OCI-LY3 (cell line): ENCODE results near the gene SDR9C7.
"Not testable (repeated sequence)": the region's sequence is repeated elsewhere in the genome, so short reads cannot be mapped to it uniquely, and the experiment has no call there.

Experiments used
- H2AFZ ChIP-seq: fragments of 200-600, 300-600 bp; shearing (Covaris generic); 2 replicates; pipeline ENCODE4 v1.6.0; 2014; ENCODE audit warnings: antibody characterized with exemption, low read depth, low read length
- H3K27ac ChIP-seq: fragments of 200-600, 300-600 bp; sonication (generic); 2 replicates; pipeline ENCODE4 v1.5.1; 2014; ENCODE audit warnings: mild to moderate bottlenecking, low read length, moderate library complexity, mixed read lengths
- H3K27me3 ChIP-seq: fragments of 200-600, 300-600 bp; sonication (generic); 2 replicates; pipeline ENCODE4 v1.6.1; 2014; ENCODE audit warnings: low read depth, low read length, mixed read lengths
- H3K36me3 ChIP-seq: fragments of 200-600, 300-600 bp; sonication (generic); replicated peaks from 2 replicates; pipeline ENCODE3; 2014; ENCODE audit warnings: low read depth, low read length, mixed read lengths
- H3K4me1 ChIP-seq: fragments of 300-600, 200-600 bp; sonication (generic); 2 replicates; pipeline ENCODE4 v1.6.1; 2014; ENCODE audit warnings: low read length, mixed read lengths
- H3K4me2 ChIP-seq: fragments of 200-600, 300-600 bp; sonication (generic); 2 replicates; pipeline ENCODE4 v1.6.1; 2014; ENCODE audit warnings: low read length, mixed read lengths
- H3K4me3 ChIP-seq: fragments of 300-600, 200-600 bp; sonication (generic); 2 replicates; pipeline ENCODE4 v1.5.1; 2014; ENCODE audit warnings: antibody characterized with exemption, mild to moderate bottlenecking, low read length, moderate library complexity
- H3K79me2 ChIP-seq: fragments of 300-600, 200-600 bp; shearing (Covaris generic); 2 replicates; pipeline ENCODE4 v1.6.1; 2014; ENCODE audit warnings: mild to moderate bottlenecking, low read length, mixed read lengths
- H3K9ac ChIP-seq: fragments of 300-600, 200-600 bp; shearing (Covaris generic); 2 replicates; pipeline ENCODE4 v1.6.0; 2014; ENCODE audit warnings: mild to moderate bottlenecking, low read length, moderate library complexity
- H3K9me3 ChIP-seq: fragments of 200-600, 300-600 bp; shearing (Covaris generic); 2 replicates; pipeline ENCODE4 v1.6.1; 2014; ENCODE audit warnings: low read length, mixed read lengths; ENCODE audit not compliant: insufficient read depth
- H4K20me1 ChIP-seq: fragments of 200-600, 300-600 bp; sonication (generic); 2 replicates; pipeline ENCODE4 v1.6.1; 2016; ENCODE audit warnings: low read length, mixed read lengths; ENCODE audit not compliant: insufficient read depth
- CTCF ChIP-seq: fragments of 200-600, 300-600 bp; sonication (generic); IDR thresholded peaks from 2 replicates; pipeline ENCODE4 v1.5.1; 2014; ENCODE audit warnings: antibody characterized with exemption, low read length, low read depth
- EZH2phosphoT487 ChIP-seq: fragments of 200-600 bp; shearing (Covaris generic); IDR thresholded peaks from 2 replicates; pipeline ENCODE4 v1.6.1; 2018; ENCODE audit warnings: antibody characterized with exemption, mixed run types, low read depth

SDR9C7 gene

GRCh38 chr12:56916296-56916995 is 17.8 kb downstream of the SDR9C7 start:
- H3K4me3 ChIP-seq: no peak overlapping the region
- H3K36me3 ChIP-seq: no peaks in the 10 kb centered on the region
- H3K9me3 ChIP-seq: no peaks in the 10 kb centered on the region
- no peak overlapping the region for H3K9ac ChIP-seq
- H3K79me2 ChIP-seq: no peaks in the 10 kb centered on the region
- TF ChIP-seq CTCF (no peak), EZH2phosphoT487 (no peak)
- no peak overlapping the region for H3K27ac ChIP-seq
- no peaks in the 10 kb centered on the region for H3K4me1 ChIP-seq
- no peaks in the 10 kb centered on the region for H4K20me1 ChIP-seq
- H3K4me2 ChIP-seq: no peak overlapping the region
- H3K27me3 ChIP-seq: no peaks in the 10 kb centered on the region
- no peak overlapping the region for H2AFZ ChIP-seq

- Histone ChIP-seq H3K27me3 (no peaks in the 10 kb centered on the region), H4K20me1 (no peaks in the 10 kb centered on the region), H3K9me3 (no peaks in the 10 kb centered on the region), H3K4me2 (no peak overlapping the region), H3K27ac (no peak overlapping the region), H3K4me1 (no peaks in the 10 kb centered on the region), H2AFZ (no peak overlapping the region), H3K79me2 (no peaks in the 10 kb centered on the region), H3K4me3 (no peak overlapping the region), H3K36me3 (no peaks in the 10 kb centered on the region), H3K9ac (no peak overlapping the region)
- no peak for TF ChIP-seq EZH2phosphoT487
- TF ChIP-seq CTCF: no peak
These were observed 19.5 kb downstream of the SDR9C7 start for GRCh38 chr12:56914724-56915123.

GRCh38 chr12:56914256-56914655 is 20.0 kb downstream of the SDR9C7 start:
- no peaks in the 10 kb centered on the region for H3K36me3 ChIP-seq
- H2AFZ ChIP-seq: no peak overlapping the region
- no peak overlapping the region for H3K4me2 ChIP-seq
- H3K4me3 ChIP-seq: no peak overlapping the region
- H3K79me2 ChIP-seq: no peaks in the 10 kb centered on the region
- H4K20me1 ChIP-seq: no peaks in the 10 kb centered on the region
- no peaks in the 10 kb centered on the region for H3K27me3 ChIP-seq
- no peaks in the 10 kb centered on the region for H3K4me1 ChIP-seq
- no peak for TF ChIP-seq CTCF
- no peak for TF ChIP-seq EZH2phosphoT487
- H3K9me3 ChIP-seq: no peaks in the 10 kb centered on the region
- no peak overlapping the region for H3K9ac ChIP-seq
- no peak overlapping the region for H3K27ac ChIP-seq

- H3K4me1 ChIP-seq, H4K20me1 ChIP-seq, H3K4me2 ChIP-seq, H3K9ac ChIP-seq, H3K27me3 ChIP-seq, H3K27ac ChIP-seq, H2AFZ ChIP-seq, H3K79me2 ChIP-seq, H3K4me3 ChIP-seq, H3K9me3 ChIP-seq, H3K36me3 ChIP-seq: not testable (repeated sequence)
These were observed 24.8 kb downstream of the SDR9C7 start for GRCh38 chr12:56909403-56909802.

- H2AFZ ChIP-seq: no peak overlapping the region
- no peaks in the 10 kb centered on the region for H4K20me1 ChIP-seq
- no peak for TF ChIP-seq EZH2phosphoT487
- TF ChIP-seq CTCF: no peak
- no peak overlapping the region for H3K4me2 ChIP-seq
- no peak overlapping the region for H3K4me3 ChIP-seq
- H3K27me3 ChIP-seq: peaks cover 3% of the 10 kb centered on the region; the same call in 1 of the 2 replicates
- no peak overlapping the region for H3K27ac ChIP-seq
- no peaks in the 10 kb centered on the region for H3K79me2 ChIP-seq
- H3K9ac ChIP-seq: no peak overlapping the region
- H3K4me1 ChIP-seq: no peaks in the 10 kb centered on the region
- no peaks in the 10 kb centered on the region for H3K9me3 ChIP-seq
- no peaks in the 10 kb centered on the region for H3K36me3 ChIP-seq
These were observed 26.1 kb downstream of the SDR9C7 start for GRCh38 chr12:56908136-56908535.
